ENCODE data around the gene FAM120B.

DNA sequence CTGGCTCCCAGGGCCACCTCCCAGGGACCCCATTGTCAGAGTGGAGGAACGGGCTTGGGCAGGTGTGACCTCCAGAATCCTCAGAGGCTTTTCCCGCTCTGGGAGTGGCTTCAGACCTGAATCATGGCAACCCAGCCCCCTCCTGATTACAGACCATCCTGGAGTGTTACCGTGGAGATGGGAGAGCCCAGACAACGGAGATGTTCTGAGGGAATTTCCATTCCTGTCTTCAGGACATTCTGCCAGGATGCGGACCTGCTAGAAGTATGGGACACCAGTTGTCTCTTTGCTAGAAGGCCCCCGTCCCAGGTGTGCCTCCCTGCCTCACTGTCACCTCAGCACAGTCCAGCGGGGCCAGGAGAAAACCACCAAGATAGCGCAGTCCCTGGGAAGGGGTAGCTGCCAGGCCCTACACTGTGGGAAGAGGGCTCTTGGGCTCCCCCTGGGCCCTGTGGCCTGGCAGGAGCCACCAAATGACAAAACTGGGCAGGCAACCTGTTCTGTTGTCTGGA lies 136.6 kb downstream of the FAM120B start:
- no peak for TF ChIP-seq GATA2 (IDR thresholded peaks at IDR 0.05; ENCODE audit: low read depth, low read length)
- no peak for TF ChIP-seq GATA3 (IDR thresholded peaks at IDR 0.05; ENCODE audit: low read depth, low read length)

Measured in SH-SY5Y (cell line).